ENCODE results near the gene TEKT5. TPM values are rescaled to one million over a fixed set of nuclear protein-coding genes. Genes with fewer than 3 reads are reported as not detected.

Gene TEKT5
- total and polyA plus RNA-seq, 9 of the 15 experiments (the other 6 are each of a cell fraction or from before 2014, with no cell fraction given) = 0.10 to 0.19 TPM; not detected in 7

DNA sequence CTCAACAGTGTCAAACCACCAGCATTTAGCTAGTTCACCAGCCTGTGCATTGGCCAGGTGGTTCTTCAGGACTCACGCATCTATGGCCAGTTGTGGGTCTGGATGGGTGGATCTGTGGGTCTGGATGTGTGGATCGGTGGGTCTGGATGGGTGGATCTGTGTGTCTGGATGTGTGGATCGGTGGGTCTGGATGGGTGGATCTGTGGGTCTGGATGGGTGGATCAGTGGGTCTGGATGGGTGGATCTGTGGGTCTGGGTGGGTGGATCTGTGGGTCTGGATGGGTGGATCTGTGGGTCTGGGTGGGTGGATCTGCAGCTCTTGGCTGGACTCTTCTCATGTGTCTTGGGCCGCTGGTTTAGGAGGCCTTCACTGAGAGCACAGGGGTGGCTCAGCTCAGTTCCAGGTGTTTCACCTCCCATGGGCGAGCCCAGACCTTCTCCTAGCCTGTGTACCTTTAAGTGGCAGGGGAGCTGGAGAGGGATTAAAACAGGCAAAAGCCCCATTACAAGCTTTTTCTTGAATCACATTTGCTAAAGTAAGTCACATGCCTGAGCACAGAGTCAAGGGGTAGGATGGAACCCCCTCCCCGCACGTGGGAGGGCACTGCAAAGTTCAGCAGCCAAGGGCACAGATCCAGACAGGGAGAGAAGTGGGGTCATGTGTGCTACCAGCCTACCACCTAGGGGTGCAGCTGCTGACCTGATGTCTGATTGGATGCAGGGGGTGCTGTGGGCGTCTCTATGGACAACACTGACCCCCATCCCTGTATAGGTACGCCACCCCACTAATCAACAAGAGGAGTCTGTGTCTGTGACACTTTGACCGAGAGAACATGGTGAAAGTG lies 45.5 kb upstream of the TEKT5 start (continued):
- TF ChIP-seq, protein P1, sequence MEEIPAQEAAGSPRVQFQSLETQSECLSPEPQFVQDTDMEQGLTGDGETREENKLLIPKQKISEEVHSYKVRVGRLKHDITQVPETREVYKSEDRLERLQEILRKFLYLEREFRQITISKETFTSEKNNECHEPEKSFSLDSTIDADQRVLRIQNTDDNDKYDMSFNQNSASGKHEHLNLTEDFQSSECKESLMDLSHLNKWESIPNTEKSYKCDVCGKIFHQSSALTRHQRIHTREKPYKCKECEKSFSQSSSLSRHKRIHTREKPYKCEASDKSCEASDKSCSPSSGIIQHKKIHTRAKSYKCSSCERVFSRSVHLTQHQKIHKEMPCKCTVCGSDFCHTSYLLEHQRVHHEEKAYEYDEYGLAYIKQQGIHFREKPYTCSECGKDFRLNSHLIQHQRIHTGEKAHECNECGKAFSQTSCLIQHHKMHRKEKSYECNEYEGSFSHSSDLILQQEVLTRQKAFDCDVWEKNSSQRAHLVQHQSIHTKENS (CRISPR knock-in tag; IDR thresholded peaks at IDR 0.05) = no peak
- TF ChIP-seq EZH2 (IDR thresholded peaks at IDR 0.05; ENCODE audit: borderline replicate concordance, low read depth, low read length) (no peak), CBX5 (IDR thresholded peaks at IDR 0.05; ENCODE audit: borderline replicate concordance, low read depth) (no peak), PHF20 (IDR thresholded peaks at IDR 0.05; ENCODE audit: partially characterized antibody) (no peak), BRCA1 (IDR thresholded peaks at IDR 0.05) (no peak), BRCA1 (CRISPR knock-in tag; IDR thresholded peaks at IDR 0.05) (no peak), NFIX (CRISPR knock-in tag; IDR thresholded peaks at IDR 0.05; ENCODE audit: low read depth) (no peak)
- TF ChIP-seq, protein P2, sequence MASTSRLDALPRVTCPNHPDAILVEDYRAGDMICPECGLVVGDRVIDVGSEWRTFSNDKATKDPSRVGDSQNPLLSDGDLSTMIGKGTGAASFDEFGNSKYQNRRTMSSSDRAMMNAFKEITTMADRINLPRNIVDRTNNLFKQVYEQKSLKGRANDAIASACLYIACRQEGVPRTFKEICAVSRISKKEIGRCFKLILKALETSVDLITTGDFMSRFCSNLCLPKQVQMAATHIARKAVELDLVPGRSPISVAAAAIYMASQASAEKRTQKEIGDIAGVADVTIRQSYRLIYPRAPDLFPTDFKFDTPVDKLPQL (IDR thresholded peaks at IDR 0.05; ENCODE audit: extremely low read depth, insufficient read length) = no peak
- TF ChIP-seq, protein P3, sequence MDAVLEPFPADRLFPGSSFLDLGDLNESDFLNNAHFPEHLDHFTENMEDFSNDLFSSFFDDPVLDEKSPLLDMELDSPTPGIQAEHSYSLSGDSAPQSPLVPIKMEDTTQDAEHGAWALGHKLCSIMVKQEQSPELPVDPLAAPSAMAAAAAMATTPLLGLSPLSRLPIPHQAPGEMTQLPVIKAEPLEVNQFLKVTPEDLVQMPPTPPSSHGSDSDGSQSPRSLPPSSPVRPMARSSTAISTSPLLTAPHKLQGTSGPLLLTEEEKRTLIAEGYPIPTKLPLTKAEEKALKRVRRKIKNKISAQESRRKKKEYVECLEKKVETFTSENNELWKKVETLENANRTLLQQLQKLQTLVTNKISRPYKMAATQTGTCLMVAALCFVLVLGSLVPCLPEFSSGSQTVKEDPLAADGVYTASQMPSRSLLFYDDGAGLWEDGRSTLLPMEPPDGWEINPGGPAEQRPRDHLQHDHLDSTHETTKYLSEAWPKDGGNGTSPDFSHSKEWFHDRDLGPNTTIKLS (IDR thresholded peaks at IDR 0.05; ENCODE audit: borderline replicate concordance, low read depth) = no peak
- TF ChIP-seq, protein P4, sequence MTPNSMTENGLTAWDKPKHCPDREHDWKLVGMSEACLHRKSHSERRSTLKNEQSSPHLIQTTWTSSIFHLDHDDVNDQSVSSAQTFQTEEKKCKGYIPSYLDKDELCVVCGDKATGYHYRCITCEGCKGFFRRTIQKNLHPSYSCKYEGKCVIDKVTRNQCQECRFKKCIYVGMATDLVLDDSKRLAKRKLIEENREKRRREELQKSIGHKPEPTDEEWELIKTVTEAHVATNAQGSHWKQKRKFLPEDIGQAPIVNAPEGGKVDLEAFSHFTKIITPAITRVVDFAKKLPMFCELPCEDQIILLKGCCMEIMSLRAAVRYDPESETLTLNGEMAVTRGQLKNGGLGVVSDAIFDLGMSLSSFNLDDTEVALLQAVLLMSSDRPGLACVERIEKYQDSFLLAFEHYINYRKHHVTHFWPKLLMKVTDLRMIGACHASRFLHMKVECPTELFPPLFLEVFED (CRISPR knock-in tag; conservative IDR thresholded peaks at IDR 0.05) = no peak
